Pancreas (tissue), 10 donors: ENCODE results near the gene NPIPB2. TPM values are rescaled to one million over a fixed set of nuclear protein-coding genes. Genes with fewer than 3 reads are reported as not detected.
"Not testable (repeated sequence)": the region's sequence is repeated elsewhere in the genome, so short reads cannot be mapped to it uniquely, and the experiment has no call there.

Experiments
- ATAC-seq, 4 donors: fragments of 200-7000 bp; cut with Tn5 transposase; one replicate each; pipeline versions ENCODE4 v1.8.0 to v1.9.1; 2020; ENCODE audit warnings: mild to moderate bottlenecking in 4 of 4, moderate library complexity in 4 of 4
- DNase-seq, 6 donors: peaks; one replicate each; pipeline ENCODE4 v3.0.0-alpha.2; 2020
- FAIRE-seq: peaks from 2 replicates; lab custom pipeline; 2012; peaks lifted over from hg19 to GRCh38; lab: Jason Lieb, UNC
- H3K27ac ChIP-seq, 4 donors: fragments of 200-600 bp; sonication (generic); 1 replicate in 3 of 4; 2 replicates in 1 of 4; pipeline versions ENCODE4 v1.5.0 to v1.8.0; 2020
- H3K27me3 ChIP-seq, 4 donors: fragments of 200-600 bp; one replicate each; pipeline ENCODE4 v1.8.0; 2021
- H3K36me3 ChIP-seq, 3 donors: fragments of 200-600 bp; sonication (generic) in 1 of 3; one replicate each; pipeline versions ENCODE4 v1.5.0 to v1.8.0; 2020 to 2021
- H3K4me1 ChIP-seq, 3 donors: fragments of 200-600 bp; one replicate each; pipeline ENCODE4 v1.8.0; 2021
- H3K4me3 ChIP-seq, 4 donors: fragments of 200-600 bp; sonication (generic) in 2 of 4; one replicate each; pipeline versions ENCODE4 v1.5.0 to v1.8.0; 2020 to 2021
- H3K9me3 ChIP-seq, 4 donors: fragments of 200-600 bp; one replicate each; pipeline ENCODE4 v1.8.0; 2021
- WGBS, 2 donors: extraction: QIAGEN DNeasy Blood & Tissue Kit; methylation state at CpG; one replicate each; pipeline ENCODE4 v1.1.7; 2013; 5-methylcytosine and 5-hydroxymethylcytosine counted together
- intact Hi-C, 3 donors: fragments of 100-400 bp; cut with DNase I; formaldehyde crosslinking; loops; one replicate each; pipeline versions ENCODE4 v1.11.1 to v1.14.2; 2022
- polyA plus RNA-seq, 2 donors: library from polyadenylated mRNA; stranded (reverse); fragments of 200-250 nt; gene quantifications; one replicate each; pipeline ENCODE4 v1.2.3, GENCODE V29; 2013
- total RNA-seq, 6 donors: library from RNA; stranded (reverse); fragmentation: NEBNext Ultra II Directional in 4 of 6; extraction: Animal tissue kit (Norgen Biotek cat#: 25700) in 4 of 6; gene quantifications; one replicate each; pipeline versions ENCODE4 v1.2.1 to v1.2.4, GENCODE V29; 2021 to 2023
- TF ChIP-seq, protein P1 (sequence below), 4 donors: fragments of 200-600 bp; sonication (generic) in 3 of 4; IDR thresholded peaks; one replicate each; pipeline versions ENCODE4 v1.5.0 to v1.8.0; 2021; ENCODE audit warnings: antibody characterized with exemption in 4 of 4
- donor health status: healthy with polysubstance abuse.
- donor health status: DM: no; HTN: no; CAD: no; lungs with moderate emphysema.
- donor health status: DM: no; HTN: no; CAD: no.
- donor health status: control.
- donor health status: control.
- donor health status: Bipolar disorder and iron deficiency.
- donor health status: DM: yes; HTN: yes; CAD: no.
- donor health status: DM: no; HTN: no; CAD: no.
- donor health status: DM: no; HTN: no; CAD: no.
- donor health status: DM: yes; HTN: yes; CAD: no.

Gene NPIPB2
- total RNA-seq, result 1 to 10 TPM in 5 of 6 donors, under 1 TPM in 1; 0.92 to 5.0 (median 4.1) TPM
- 1 to 10 TPM; 6.6 to 10.0 TPM for polyA plus RNA-seq

DNA sequence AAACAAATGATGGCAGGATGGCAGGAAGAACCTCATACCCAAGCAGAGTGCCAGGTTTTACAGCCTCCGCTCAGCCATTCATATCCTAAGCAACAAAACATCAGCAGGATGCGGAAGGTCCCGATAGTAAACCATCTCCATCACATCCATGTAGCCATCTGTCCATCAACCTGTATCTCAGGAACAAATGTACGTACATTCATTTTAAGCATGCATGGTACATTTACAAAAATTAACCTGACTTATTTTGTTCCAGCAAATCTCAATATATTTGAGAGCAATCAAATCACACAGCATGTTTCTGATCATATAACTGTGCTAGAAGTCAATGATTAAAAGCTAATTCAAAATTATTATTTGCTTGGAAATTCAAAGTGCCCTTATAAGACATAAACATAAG is at the start of gene NPIPB2:
NPIPB2 (minus strand) TSS at position 101 of the 400 bp plus-strand sequence; CDS start at position 101, 0 bp downstream.
- H3K36me3 ChIP-seq, FAIRE-seq, H3K4me3 ChIP-seq, H3K27ac ChIP-seq, H3K27me3 ChIP-seq, DNase-seq, ATAC-seq, H3K4me1 ChIP-seq, H3K9me3 ChIP-seq, intact Hi-C loops: not testable (repeated sequence)
- 81 to 93% methylated on average over 3 of the region's 4 CpGs for WGBS, 2 donors

DNA sequence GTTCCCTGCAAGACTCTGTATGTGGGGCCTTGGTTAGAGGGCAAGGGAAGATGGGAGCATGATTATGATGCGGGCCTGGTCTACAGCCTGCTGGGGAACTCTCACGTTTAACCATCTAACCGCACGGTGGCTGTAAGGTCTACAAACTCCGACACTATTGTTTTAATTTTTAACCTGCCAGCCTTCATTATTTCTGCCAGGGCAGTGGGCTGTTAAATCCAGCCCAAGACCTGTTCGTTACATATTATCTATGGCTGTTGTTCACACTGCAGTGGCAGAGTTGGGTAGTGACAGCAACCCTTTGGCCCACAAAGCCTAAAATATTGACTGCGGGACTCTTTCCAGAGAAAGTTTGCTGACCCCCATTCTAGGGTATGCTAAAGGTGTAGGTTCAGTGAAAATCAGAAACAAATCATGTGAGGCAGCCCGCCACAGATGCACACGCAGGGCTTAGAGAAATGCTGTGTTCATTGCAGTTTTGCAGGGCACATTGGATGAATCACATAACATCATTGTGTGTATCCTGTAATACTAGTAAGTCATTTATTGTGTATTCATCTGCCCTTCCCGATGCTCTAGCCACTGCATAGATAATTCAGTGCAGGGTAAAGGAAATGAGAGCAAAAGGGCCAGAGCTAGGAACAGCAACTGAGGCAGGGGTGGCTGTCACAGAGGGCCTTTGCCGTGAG is 49.0 kb upstream of the NPIPB2 start:
- TF ChIP-seq, protein P1, sequence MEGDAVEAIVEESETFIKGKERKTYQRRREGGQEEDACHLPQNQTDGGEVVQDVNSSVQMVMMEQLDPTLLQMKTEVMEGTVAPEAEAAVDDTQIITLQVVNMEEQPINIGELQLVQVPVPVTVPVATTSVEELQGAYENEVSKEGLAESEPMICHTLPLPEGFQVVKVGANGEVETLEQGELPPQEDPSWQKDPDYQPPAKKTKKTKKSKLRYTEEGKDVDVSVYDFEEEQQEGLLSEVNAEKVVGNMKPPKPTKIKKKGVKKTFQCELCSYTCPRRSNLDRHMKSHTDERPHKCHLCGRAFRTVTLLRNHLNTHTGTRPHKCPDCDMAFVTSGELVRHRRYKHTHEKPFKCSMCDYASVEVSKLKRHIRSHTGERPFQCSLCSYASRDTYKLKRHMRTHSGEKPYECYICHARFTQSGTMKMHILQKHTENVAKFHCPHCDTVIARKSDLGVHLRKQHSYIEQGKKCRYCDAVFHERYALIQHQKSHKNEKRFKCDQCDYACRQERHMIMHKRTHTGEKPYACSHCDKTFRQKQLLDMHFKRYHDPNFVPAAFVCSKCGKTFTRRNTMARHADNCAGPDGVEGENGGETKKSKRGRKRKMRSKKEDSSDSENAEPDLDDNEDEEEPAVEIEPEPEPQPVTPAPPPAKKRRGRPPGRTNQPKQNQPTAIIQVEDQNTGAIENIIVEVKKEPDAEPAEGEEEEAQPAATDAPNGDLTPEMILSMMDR (IDR thresholded peaks at IDR 0.05), result no peak
- Histone ChIP-seq H3K4me1 (no peaks in the 10 kb centered on the region), H3K27me3 (no peaks in the 10 kb centered on the region), H3K4me3 (no peak overlapping the region), H3K27ac (no peak overlapping the region), H3K36me3 (no peaks in the 10 kb centered on the region), H3K9me3 (no peaks in the 10 kb centered on the region)
- FAIRE-seq (no peak), DNase-seq (no peak), ATAC-seq (no peak)
- intact Hi-C loops, result no loop called here
- 83 to 84% methylated on average over 11 of the region's 11 CpGs for WGBS, 2 donors

- Histone ChIP-seq H3K4me1 (no peaks in the 10 kb centered on the region), H3K4me3 (no peak overlapping the region), H3K9me3 (no peaks in the 10 kb centered on the region), H3K27me3 (no peaks in the 10 kb centered on the region), H3K27ac (no peak overlapping the region), H3K36me3 (no peaks in the 10 kb centered on the region)
- TF ChIP-seq, protein P1 (IDR thresholded peaks at IDR 0.05), result no peak
- FAIRE-seq (no peak), DNase-seq (no peak), ATAC-seq (no peak)
- 67 to 73% methylated on average over 5 of the region's 5 CpGs for WGBS, 2 donors
- intact Hi-C loops, result no loop called here
Measured at GRCh38 chr16:11988258-11988978, 46.6 kb upstream of the NPIPB2 start.

DNA sequence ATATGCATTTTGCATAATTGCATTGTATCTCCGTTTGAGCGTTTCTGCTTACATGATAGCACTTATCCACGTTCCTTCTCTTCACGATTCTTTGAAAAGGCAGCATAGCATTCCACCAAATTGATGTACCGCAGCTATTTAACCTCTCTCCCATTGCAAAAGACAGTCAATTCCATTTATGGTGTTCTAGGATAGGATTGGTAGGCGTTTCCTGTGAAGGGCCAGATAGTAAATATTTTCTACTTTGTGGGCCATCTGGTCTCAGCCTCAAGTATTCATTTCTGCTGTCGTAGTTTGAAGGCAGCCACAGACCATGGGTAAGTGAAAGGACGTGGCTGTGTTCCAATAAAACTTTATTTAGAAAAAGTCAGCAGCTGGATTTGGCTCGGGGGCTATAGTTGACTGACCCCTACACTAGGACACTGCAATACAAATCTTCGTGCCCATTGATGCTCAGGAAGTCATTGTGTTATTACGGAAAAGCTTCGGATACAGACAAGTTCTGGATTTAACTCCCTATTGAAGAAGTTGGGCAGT is 44.7 kb upstream of the NPIPB2 start:
- ATAC-seq (no peak), DNase-seq (no peak), FAIRE-seq (no peak)
- Histone ChIP-seq H3K27ac (no peak overlapping the region), H3K36me3 (no peaks in the 10 kb centered on the region), H3K27me3 (no peaks in the 10 kb centered on the region), H3K4me3 (no peak overlapping the region), H3K9me3 (no peaks in the 10 kb centered on the region), H3K4me1 (no peaks in the 10 kb centered on the region)
- TF ChIP-seq, protein P1 (IDR thresholded peaks at IDR 0.05), result no peak
- 90 to 91% methylated on average over 12 of the region's 12 CpGs for WGBS, 2 donors
- intact Hi-C loops, result no loop called here

DNA sequence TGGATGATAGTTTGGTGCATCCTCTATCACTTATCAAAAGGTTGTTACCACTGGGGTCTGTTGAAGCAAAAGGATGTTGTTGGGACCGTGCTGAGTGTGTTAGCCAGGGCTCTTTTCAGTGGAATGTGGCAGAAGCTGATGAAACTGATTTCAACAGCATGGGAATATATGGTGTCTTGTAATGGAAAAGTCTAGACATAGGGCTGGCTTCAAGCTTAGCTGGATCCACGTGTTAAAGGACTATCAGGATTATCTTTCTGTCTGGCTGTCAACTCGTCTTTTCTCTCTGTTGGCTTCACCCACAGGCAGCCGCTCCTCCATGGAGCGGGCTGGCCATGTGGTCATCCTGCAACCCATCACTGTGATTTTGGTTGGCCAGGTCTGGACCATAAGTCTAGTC is 43.4 kb upstream of the NPIPB2 start:
- 64 to 67% methylated on average over 5 of the region's 5 CpGs for WGBS, 2 donors
- H3K9me3 ChIP-seq, result no peaks in the 10 kb centered on the region
- TF ChIP-seq, protein P1 (IDR thresholded peaks at IDR 0.05), result no peak
- ATAC-seq (no peak), FAIRE-seq (no peak), DNase-seq (no peak)
- intact Hi-C loops, result no loop called here
- H3K4me1 ChIP-seq, result no peaks in the 10 kb centered on the region
- H3K27ac ChIP-seq, result no peak overlapping the region
- H3K4me3 ChIP-seq, result no peak overlapping the region
- H3K27me3 ChIP-seq, result no peaks in the 10 kb centered on the region
- no peaks in the 10 kb centered on the region for H3K36me3 ChIP-seq
